Nephron progenitor cell (in vitro differentiated cells): ENCODE measurements around the gene KLHL2.
"Not testable (repeated sequence)": the region's sequence is repeated elsewhere in the genome, so short reads cannot be mapped to it uniquely, and the experiment has no call there.

ENCODE experiments used
- DNase-seq: peaks from one replicate; pipeline ENCODE4 v3.0.0; 2021
- H3K27ac Mint-ChIP-seq: 2 replicates; pipeline ENCODE4 v1.8.0; 2021; ENCODE audit warnings: mild to moderate bottlenecking, moderate library complexity, mixed read lengths
- H3K27me3 Mint-ChIP-seq: 2 replicates; pipeline ENCODE4 v1.8.0; 2021; ENCODE audit warnings: mild to moderate bottlenecking, low read depth, mixed read lengths; ENCODE audit not compliant: poor library complexity
- H3K36me3 Mint-ChIP-seq: 2 replicates; pipeline ENCODE4 v1.8.0; 2021; ENCODE audit warnings: low read depth, mixed read lengths
- H3K4me1 Mint-ChIP-seq: 2 replicates; pipeline ENCODE4 v1.8.0; 2021; ENCODE audit warnings: mixed read lengths
- H3K4me3 Mint-ChIP-seq: 2 replicates; pipeline ENCODE4 v1.8.0; 2021; ENCODE audit warnings: mild to moderate bottlenecking, moderate library complexity, mixed read lengths
- H3K9me3 Mint-ChIP-seq: 2 replicates; pipeline ENCODE4 v1.8.0; 2021; ENCODE audit warnings: mild to moderate bottlenecking, moderate library complexity, mixed read lengths
- CTCF ChIP-seq: fragments of 200-600 bp; sonication (generic); IDR thresholded peaks from 2 replicates; pipeline ENCODE4 v1.5.0; 2021; ENCODE audit warnings: antibody characterized with exemption

Gene KLHL2

GRCh38 chr4:165217325-165217724 lies 10.0 kb downstream of the KLHL2 start:
- TF ChIP-seq CTCF = no peak
- no peak for DNase-seq
- Mint-ChIP-seq H3K27me3 (no peaks in the 10 kb centered on the region), H3K9me3 (no peaks in the 10 kb centered on the region), H3K4me3 (no peak overlapping the region), H3K27ac (no peak overlapping the region), H3K36me3 (no peaks in the 10 kb centered on the region), H3K4me1 (peaks cover 20% of the 10 kb centered on the region)

GRCh38 chr4:165221306-165221705 lies 13.9 kb downstream of the KLHL2 start:
- not testable (repeated sequence) for H3K4me1 Mint-ChIP-seq, DNase-seq, H3K4me3 Mint-ChIP-seq, H3K27ac Mint-ChIP-seq, H3K36me3 Mint-ChIP-seq, H3K27me3 Mint-ChIP-seq, H3K9me3 Mint-ChIP-seq

DNA sequence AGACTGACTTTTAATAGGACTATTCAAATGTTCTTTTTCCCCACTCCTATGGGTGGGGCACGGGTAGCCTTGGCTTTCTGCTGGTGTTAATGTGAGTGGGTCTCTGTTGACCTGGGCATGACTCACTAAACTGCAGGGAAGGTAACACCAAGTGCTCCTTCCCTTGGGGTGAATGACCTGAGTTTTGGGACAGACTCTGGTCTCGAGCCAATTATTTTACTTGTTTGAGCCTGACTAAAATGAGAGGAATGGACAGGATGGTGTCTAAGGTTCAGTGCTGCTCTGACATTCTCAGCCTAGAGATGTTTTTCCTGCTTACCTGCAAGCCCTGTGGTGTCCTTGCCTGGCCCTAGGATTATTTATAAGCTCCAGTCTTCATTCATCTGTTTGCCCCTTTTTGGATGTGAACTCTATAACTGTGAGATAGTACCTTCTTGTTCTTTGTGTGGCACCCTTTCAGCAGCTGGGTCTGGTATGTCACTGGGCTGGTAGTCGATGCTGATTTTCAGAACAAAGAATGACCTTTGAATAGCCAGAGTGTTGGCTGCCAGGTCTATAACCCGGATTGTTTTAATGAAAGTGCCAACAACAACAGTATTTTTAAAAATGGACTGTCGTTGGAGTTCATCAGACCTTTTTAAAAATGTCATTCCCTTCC lies 14.8 kb downstream of the KLHL2 start:
- H3K27ac Mint-ChIP-seq, H3K27me3 Mint-ChIP-seq, H3K4me1 Mint-ChIP-seq: not testable (repeated sequence)

GRCh38 chr4:165222651-165222994 lies 15.3 kb downstream of the KLHL2 start:
- H3K9me3 Mint-ChIP-seq = no peaks in the 10 kb centered on the region
- H3K27ac Mint-ChIP-seq = no peak overlapping the region
- peaks cover 10% of the 10 kb centered on the region for H3K4me1 Mint-ChIP-seq
- H3K36me3 Mint-ChIP-seq = no peaks in the 10 kb centered on the region
- no peak for DNase-seq
- TF ChIP-seq CTCF = no peak
- H3K4me3 Mint-ChIP-seq = no peak overlapping the region
- H3K27me3 Mint-ChIP-seq = no peaks in the 10 kb centered on the region

More for the DNA sequence above, 14.8 kb downstream of the KLHL2 start:
- H3K9me3 Mint-ChIP-seq, DNase-seq, H3K36me3 Mint-ChIP-seq, H3K4me3 Mint-ChIP-seq: not testable (repeated sequence)

GRCh38 chr4:165227401-165227800 lies 20.0 kb downstream of the KLHL2 start:
- H3K9me3 Mint-ChIP-seq, H3K36me3 Mint-ChIP-seq, H3K4me3 Mint-ChIP-seq, H3K4me1 Mint-ChIP-seq, H3K27ac Mint-ChIP-seq, H3K27me3 Mint-ChIP-seq, DNase-seq: not testable (repeated sequence)

DNA sequence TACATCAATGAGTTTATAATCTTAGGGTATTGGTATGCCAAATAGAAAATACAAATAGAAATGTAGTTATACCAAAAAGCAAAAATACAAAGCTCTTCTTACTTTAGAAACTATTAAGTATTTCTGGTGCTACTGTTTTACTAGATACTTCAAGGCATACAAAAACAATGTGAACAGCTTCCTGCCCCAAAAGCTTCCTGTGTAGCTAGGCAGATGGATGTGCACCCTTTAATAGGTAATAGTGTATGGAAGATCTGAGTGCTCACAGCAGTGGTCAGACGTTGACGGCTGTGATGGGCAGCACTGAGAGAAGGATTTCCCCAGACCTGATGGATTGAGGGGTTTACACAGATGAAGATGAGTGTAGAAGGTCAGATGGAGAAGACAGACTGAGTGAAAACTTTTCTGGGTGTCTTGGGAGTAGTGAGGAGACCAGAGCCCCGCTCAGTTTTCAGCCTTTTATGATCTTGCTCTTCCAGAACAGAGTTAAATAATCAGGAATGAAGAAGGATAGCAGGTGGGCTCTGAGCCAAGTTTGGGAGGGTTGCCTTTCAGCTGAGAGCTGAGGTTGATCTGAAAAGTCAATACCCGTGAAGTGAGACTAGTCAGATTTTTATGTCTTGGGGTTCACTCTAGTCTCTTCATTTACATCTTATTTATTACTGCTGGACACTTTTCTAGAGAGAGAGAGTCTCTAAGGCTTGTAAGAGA lies 22.3 kb downstream of the KLHL2 start:
- not testable (repeated sequence) for H3K4me3 Mint-ChIP-seq, H3K27me3 Mint-ChIP-seq, H3K27ac Mint-ChIP-seq, H3K4me1 Mint-ChIP-seq, DNase-seq, H3K9me3 Mint-ChIP-seq, H3K36me3 Mint-ChIP-seq

DNA sequence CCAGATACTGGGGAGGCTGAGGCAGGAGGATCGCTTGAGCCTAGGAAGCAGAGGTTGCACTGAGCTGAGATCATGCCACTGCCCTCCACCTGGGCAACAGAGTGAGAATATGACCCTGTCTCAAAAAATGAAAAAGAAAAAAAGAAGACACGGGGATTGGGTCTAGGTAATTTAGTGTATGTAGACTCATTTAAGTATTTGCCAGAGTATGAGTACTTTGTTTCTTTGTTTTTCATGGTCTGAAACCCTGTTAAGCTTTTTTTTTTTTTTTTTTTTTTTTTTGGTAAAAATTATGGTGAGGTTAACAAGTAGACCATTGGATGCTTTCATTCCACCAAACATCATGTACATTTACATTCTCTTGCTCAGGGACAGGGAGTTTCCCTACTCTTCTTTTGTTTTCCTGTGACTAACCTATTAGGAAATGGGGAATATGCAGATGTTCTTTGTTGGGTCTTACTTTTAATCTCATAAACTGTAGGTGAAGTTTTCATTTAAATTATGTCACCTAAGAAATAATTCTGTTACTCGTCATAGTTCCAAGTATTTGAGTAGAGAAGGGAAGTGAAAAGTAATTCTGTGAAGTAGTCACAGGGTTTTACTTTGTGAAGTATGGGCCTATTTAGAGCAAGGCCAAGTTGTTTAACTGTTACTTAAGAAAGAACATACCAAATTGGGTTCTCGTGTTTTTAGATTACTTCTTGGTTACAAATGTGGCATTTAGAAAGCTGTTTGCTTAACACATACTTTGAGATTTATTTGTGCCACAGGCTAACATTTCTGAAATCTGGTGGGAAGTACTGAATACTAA lies 25.5 kb downstream of the KLHL2 start:
- H3K27ac Mint-ChIP-seq, H3K36me3 Mint-ChIP-seq, H3K9me3 Mint-ChIP-seq, H3K4me1 Mint-ChIP-seq, H3K27me3 Mint-ChIP-seq, H3K4me3 Mint-ChIP-seq, DNase-seq: not testable (repeated sequence)

- H3K9me3 Mint-ChIP-seq = no peaks in the 10 kb centered on the region
- H3K4me1 Mint-ChIP-seq = peaks cover 8% of the 10 kb centered on the region
- H3K36me3 Mint-ChIP-seq = peaks cover 13% of the 10 kb centered on the region
- H3K27ac Mint-ChIP-seq = no peak overlapping the region
- H3K4me3 Mint-ChIP-seq = no peak overlapping the region
- DNase-seq = no peak
- TF ChIP-seq CTCF = no peak
- H3K27me3 Mint-ChIP-seq = peaks cover 3% of the 10 kb centered on the region
These were observed 27.4 kb downstream of the KLHL2 start for GRCh38 chr4:165234766-165235165.

DNA sequence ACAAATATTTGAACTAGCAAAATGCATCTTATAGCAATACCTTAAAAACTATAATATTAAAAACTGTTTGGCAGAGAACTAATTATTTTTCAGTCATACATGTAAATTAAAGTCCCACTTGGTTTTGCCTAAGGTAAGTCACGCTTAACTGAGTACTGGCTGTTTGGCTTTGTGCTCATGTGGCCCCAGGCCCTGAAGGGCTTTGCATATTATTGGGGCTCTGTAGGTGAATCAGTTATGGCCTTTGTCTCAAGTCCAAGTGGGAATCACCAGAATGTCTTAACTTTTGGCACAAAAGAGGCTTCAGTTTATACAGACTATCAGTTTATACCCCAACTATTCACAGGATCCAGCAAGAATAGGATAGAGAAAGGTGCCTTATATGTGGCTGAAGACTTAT lies 29.5 kb downstream of the KLHL2 start:
- DNase-seq, H3K27ac Mint-ChIP-seq, H3K36me3 Mint-ChIP-seq, H3K27me3 Mint-ChIP-seq, H3K4me1 Mint-ChIP-seq, H3K4me3 Mint-ChIP-seq, H3K9me3 Mint-ChIP-seq: not testable (repeated sequence)

DNA sequence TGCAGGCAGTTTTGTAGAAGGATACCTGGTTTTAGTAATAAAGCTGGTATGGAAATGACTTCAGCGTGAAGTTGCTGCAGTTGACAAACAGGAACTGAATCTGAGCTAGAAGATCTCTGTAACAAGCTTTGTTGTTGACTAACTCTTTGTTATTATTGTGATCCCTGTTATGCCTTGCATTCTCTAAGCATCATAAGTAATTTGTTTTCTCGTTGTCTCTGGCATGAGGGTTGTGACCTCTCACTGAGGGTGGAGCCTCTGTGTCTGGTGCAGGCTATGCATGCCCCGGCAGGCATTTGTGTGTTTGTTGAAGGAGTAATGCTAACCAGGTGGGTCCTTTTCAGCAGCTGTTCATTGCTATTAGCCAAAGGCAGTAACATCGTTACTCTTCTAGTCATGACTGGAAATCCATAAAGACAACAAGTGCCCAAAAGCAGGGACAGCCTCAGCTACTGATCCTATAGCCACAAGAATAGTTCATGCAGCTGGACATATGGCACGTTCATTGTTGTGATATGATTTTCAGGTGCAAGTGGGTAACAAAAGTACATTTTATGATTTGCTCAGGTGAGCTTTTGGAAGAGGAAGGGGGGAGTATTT lies 30.8 kb downstream of the KLHL2 start:
- not testable (repeated sequence) for H3K36me3 Mint-ChIP-seq, H3K4me3 Mint-ChIP-seq, H3K4me1 Mint-ChIP-seq, H3K27ac Mint-ChIP-seq, DNase-seq, H3K27me3 Mint-ChIP-seq, H3K9me3 Mint-ChIP-seq

DNA sequence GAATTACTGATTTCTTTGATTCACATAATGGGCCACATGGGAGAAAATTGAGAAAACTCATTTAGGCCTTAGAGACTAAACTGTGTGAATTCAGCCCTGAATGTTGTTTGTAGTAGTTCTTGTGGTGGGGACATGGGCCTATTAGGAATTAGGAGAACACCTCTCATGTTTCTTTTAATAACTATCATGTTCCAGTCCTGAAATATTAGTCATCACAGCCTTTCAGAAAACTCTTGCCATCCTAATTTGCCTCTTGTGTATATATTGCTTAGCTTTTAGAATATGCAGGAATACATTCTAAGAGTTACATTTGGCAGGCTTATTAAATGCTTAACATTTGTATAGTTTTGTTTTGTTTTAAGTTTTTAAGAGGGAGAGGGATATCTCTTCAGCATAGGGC lies 33.4 kb downstream of the KLHL2 start:
- not testable (repeated sequence) for H3K4me3 Mint-ChIP-seq, H3K9me3 Mint-ChIP-seq, DNase-seq, H3K27me3 Mint-ChIP-seq, H3K4me1 Mint-ChIP-seq, H3K27ac Mint-ChIP-seq
- peaks cover 16% of the 10 kb centered on the region for H3K36me3 Mint-ChIP-seq
